ENCODE results near the gene AP3B2. TPM values are rescaled to one million over a fixed set of nuclear protein-coding genes. Genes with fewer than 3 reads are reported as not detected.

Gene AP3B2
- total RNA-seq, 4 donors from 2014 or later: 1.9 to 6.9 (median 2.2) TPM; not detected in 1

DNA sequence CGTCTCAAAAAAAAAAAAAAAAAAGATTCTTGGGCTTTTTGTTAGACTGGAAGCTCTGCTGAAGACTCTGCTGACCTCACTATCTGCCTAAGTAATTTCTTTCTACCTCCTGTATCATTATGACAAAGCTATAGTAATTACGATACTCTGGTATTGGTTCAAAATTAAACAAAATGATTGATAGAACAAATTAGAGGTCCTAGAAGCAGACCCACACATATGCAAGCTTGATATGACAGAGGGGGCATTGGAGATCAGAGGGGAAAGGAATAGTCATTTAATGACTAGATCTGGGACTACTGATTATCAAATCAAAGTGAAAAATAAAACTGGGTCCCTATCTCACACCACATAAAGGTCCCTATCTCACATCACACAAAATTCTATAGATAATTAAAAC is 21.9 kb upstream of the AP3B2 start:
- no peaks in the 10 kb centered on the region for H3K4me1 ChIP-seq
- H3K27me3 ChIP-seq: no peaks in the 10 kb centered on the region
- no peak overlapping the region for H3K4me3 ChIP-seq
- TF ChIP-seq, protein P1, sequence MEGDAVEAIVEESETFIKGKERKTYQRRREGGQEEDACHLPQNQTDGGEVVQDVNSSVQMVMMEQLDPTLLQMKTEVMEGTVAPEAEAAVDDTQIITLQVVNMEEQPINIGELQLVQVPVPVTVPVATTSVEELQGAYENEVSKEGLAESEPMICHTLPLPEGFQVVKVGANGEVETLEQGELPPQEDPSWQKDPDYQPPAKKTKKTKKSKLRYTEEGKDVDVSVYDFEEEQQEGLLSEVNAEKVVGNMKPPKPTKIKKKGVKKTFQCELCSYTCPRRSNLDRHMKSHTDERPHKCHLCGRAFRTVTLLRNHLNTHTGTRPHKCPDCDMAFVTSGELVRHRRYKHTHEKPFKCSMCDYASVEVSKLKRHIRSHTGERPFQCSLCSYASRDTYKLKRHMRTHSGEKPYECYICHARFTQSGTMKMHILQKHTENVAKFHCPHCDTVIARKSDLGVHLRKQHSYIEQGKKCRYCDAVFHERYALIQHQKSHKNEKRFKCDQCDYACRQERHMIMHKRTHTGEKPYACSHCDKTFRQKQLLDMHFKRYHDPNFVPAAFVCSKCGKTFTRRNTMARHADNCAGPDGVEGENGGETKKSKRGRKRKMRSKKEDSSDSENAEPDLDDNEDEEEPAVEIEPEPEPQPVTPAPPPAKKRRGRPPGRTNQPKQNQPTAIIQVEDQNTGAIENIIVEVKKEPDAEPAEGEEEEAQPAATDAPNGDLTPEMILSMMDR (IDR thresholded peaks at IDR 0.05): no peak
- TF ChIP-seq POLR2A (IDR thresholded peaks at IDR 0.05): no peak
- intact Hi-C loops (cut with DNase I; ENCODE audit: low total_unique reads): no loop called here
- no peak overlapping the region for H3K27ac ChIP-seq
- no peaks in the 10 kb centered on the region for H3K36me3 ChIP-seq
- no peaks in the 10 kb centered on the region for H3K9me3 ChIP-seq
- no peak for DNase-seq

DNA sequence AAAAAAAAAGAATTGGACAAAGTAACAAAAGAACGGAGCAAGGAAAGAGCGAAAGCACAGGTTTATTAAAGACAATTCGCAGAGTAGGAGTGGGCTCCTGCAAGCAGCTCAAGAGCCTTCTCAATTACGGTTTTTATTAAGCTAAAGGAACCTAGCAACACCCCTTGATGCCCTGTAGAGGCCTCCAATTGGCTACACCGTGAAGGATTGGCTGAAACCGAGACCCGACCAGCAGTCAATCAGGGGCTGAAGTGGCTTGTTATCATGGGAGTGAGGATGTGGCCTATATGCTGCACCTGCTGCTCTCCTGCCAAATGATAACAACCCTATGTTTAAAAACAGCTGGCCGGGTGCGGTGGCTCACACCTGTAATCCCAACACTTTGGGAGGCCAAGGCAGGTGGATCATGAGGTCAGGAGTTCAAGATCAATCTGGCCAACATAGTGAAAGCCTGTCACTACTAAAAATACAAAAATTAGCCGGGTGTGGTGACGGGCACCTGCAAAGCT is 20.4 kb upstream of the AP3B2 start:
- intact Hi-C loops (cut with DNase I; ENCODE audit: low total_unique reads): no loop called here
- TF ChIP-seq, protein P1 (IDR thresholded peaks at IDR 0.05): no peak
- no peak for TF ChIP-seq POLR2A (IDR thresholded peaks at IDR 0.05)

DNA sequence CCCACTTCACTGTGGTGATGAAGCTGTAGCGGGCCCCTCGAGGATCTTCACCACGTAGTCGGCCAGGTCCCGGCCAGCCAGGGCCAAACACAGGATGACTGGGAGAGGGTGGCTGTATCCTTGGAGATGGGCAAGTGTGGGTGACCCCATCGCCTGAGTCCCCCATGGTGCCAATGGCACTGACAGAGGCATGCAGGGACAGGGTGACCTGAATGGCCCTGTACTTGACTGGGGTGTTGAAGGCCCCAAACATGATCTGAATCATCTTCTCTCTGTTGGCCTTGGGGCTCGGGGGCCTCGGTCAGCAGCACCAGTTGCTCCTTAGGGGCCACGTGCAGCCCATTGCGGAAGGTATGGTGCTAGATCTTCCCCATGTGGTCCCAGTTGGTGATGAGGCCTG is 17.1 kb upstream of the AP3B2 start:
- H3K36me3 ChIP-seq: no peaks in the 10 kb centered on the region
- no peaks in the 10 kb centered on the region for H3K9me3 ChIP-seq
- TF ChIP-seq, protein P1 (IDR thresholded peaks at IDR 0.05): no peak
- no peak for TF ChIP-seq POLR2A (IDR thresholded peaks at IDR 0.05)
- H3K4me1 ChIP-seq: no peaks in the 10 kb centered on the region
- no peak overlapping the region for H3K27ac ChIP-seq
- DNase-seq: no peak
- no peak overlapping the region for H3K4me3 ChIP-seq
- intact Hi-C loops (cut with DNase I; ENCODE audit: low total_unique reads): no loop called here
- H3K27me3 ChIP-seq: no peaks in the 10 kb centered on the region

More for the DNA sequence above, 20.4 kb upstream of the AP3B2 start:
- Histone ChIP-seq H3K4me3 (no peak overlapping the region), H3K9me3 (no peaks in the 10 kb centered on the region), H3K27ac (no peak overlapping the region), H3K4me1 (no peaks in the 10 kb centered on the region), H3K27me3 (no peaks in the 10 kb centered on the region), H3K36me3 (no peaks in the 10 kb centered on the region)
- DNase-seq: no peak

DNA sequence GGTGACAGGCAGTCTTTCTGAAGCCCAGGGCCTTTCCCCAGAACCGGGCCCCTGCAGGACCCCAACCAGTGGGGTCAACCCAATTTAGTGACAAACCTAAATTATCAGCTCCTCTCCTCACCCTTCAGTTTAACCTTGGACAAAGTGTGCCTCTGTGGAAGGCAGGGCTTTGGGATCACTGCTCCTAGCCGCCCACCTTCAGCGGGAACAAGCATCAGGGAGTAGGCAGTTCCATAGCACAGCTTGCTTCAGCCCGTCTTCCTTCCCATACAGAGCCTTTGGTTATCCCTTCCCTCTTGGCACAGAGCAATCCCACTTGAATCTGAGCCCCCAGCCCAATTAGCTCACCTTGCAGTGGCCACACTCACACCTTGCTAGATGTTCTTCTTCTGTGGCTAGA is 5.3 kb upstream of the AP3B2 start:
- intact Hi-C loops (cut with DNase I; ENCODE audit: low total_unique reads): no loop called here
- DNase-seq: no peak
- H3K36me3 ChIP-seq: no peaks in the 10 kb centered on the region

DNA sequence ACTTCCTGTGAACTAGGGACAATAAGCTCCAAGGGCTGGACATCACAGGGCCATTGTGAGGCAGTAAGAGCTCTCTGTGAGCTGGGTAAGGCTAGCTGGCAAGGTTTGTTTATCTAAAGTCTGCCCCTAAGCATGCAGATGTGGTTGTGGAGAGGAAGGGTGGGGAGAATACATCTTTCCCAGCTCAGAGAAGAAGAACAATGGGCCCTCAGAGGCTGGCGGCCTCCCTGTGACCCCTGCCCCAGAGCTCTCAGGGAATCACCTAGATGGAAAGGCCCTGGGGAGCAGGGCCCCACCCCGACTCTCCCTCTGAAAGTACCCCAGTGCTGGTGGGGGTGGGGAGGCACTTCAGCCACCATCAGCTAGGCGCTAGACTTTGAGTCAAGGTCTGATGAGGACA is 4.3 kb upstream of the AP3B2 start:
- H3K27me3 ChIP-seq: no peaks in the 10 kb centered on the region
- H3K36me3 ChIP-seq: no peaks in the 10 kb centered on the region

More for the DNA sequence above, 5.3 kb upstream of the AP3B2 start:
- no peaks in the 10 kb centered on the region for H3K27me3 ChIP-seq
- H3K4me1 ChIP-seq: peaks cover 0 to 2% of the 10 kb centered on the region in 2 donors
- H3K9me3 ChIP-seq: no peaks in the 10 kb centered on the region
- TF ChIP-seq, protein P1 (IDR thresholded peaks at IDR 0.05): no peak
- TF ChIP-seq POLR2A (IDR thresholded peaks at IDR 0.05): no peak
- no peak overlapping the region for H3K4me3 ChIP-seq
- no peak overlapping the region for H3K27ac ChIP-seq

More for the DNA sequence above, 4.3 kb upstream of the AP3B2 start:
- TF ChIP-seq POLR2A (IDR thresholded peaks at IDR 0.05): no peak
- TF ChIP-seq, protein P1 (IDR thresholded peaks at IDR 0.05): no peak
- DNase-seq: no peak
- H3K27ac ChIP-seq: no peak overlapping the region
- intact Hi-C loops (cut with DNase I; ENCODE audit: low total_unique reads): no loop called here
- H3K4me3 ChIP-seq: no peak overlapping the region
- no peaks in the 10 kb centered on the region for H3K9me3 ChIP-seq
- H3K4me1 ChIP-seq: peaks cover 0 to 5% of the 10 kb centered on the region in 2 donors
